Measurements from ENCODE around the gene KNCN. TPM values are rescaled to one million over a fixed set of nuclear protein-coding genes. Genes with fewer than 3 reads are reported as not detected.

KNCN gene
- total and polyA plus RNA-seq, 10 of the 15 experiments (the other 5 are each of a cell fraction or from before 2014, with no cell fraction given), result not detected

GRCh38 chr1:46536527-46536926 is 14.9 kb downstream of the KNCN start:
- Histone ChIP-seq H3K4me2 (ENCODE audit: control insufficient read depth, insufficient read depth) (no peak overlapping the region), H3K4me1 (ENCODE audit: control insufficient read depth, insufficient read depth, low read length) (no peaks in the 10 kb centered on the region), H3K9me3 (replicated peaks; ENCODE audit: control insufficient read depth, insufficient read depth, low read length) (no peaks in the 10 kb centered on the region), H4K20me1 (ENCODE audit: control insufficient read depth, insufficient read depth) (no peaks in the 10 kb centered on the region), H3K36me3 (ENCODE audit: control insufficient read depth in 2 of 2, insufficient read depth in 2 of 2, low read length in 1 of 2) (no peaks in the 10 kb centered on the region), H3K9ac (ENCODE audit: control insufficient read depth, insufficient read depth, low read length) (no peak overlapping the region), H3K27me3 (replicated peaks in 1 of 2; ENCODE audit: control insufficient read depth in 2 of 2, insufficient read depth in 2 of 2, low read length in 1 of 2) (peaks cover 4 to 12% of the 10 kb centered on the region in 2 experiments; a peak in 2 of 4 replicates), H3K4me3 (no peak overlapping the region), H3K27ac (ENCODE audit: control insufficient read depth, insufficient read depth) (no peak overlapping the region), H2AFZ (ENCODE audit: control insufficient read depth, low read depth, low read length) (no peak overlapping the region), H3K79me2 (ENCODE audit: control insufficient read depth, insufficient read depth, low read length) (no peaks in the 10 kb centered on the region)
- ChIA-PET SMC1A (ENCODE audit: uncharacterized antibody, unreplicated experiment) (no interaction called here), RAD21 (ENCODE audit: unreplicated experiment) (no interaction called here), CTCF (interaction anchor here (1.4 to 2.0 kb wide), 2 partner anchors 12 to 50 kb away, joined by 3 to 6 read pairs; no protein-coding TSS in a partner anchor), POLR2A (no interaction called here)
- in situ Hi-C loops (cut with MboI), result no loop called here
- FAIRE-seq, result no peak
- WGBS (ENCODE audit: insufficient coverage, insufficient replicate concordance, low lambda C conversion rate, missing lambda C conversion rate), result 0% methylated on average over 1 of the region's 1 CpG
- TF ChIP-seq PAX8 (IDR thresholded peaks at IDR 0.05) (no peak), USF1 (IDR thresholded peaks at IDR 0.05; ENCODE audit: borderline replicate concordance, extremely low read length, insufficient read depth, low read depth, low read length) (no peak), STAT3 (IDR thresholded peaks at IDR 0.05; ENCODE audit: low read depth, low read length) (no peak), MEF2A (IDR thresholded peaks at IDR 0.05; ENCODE audit: insufficient read depth, low read depth, low read length) (no peak)
- TF ChIP-seq, protein P1, sequence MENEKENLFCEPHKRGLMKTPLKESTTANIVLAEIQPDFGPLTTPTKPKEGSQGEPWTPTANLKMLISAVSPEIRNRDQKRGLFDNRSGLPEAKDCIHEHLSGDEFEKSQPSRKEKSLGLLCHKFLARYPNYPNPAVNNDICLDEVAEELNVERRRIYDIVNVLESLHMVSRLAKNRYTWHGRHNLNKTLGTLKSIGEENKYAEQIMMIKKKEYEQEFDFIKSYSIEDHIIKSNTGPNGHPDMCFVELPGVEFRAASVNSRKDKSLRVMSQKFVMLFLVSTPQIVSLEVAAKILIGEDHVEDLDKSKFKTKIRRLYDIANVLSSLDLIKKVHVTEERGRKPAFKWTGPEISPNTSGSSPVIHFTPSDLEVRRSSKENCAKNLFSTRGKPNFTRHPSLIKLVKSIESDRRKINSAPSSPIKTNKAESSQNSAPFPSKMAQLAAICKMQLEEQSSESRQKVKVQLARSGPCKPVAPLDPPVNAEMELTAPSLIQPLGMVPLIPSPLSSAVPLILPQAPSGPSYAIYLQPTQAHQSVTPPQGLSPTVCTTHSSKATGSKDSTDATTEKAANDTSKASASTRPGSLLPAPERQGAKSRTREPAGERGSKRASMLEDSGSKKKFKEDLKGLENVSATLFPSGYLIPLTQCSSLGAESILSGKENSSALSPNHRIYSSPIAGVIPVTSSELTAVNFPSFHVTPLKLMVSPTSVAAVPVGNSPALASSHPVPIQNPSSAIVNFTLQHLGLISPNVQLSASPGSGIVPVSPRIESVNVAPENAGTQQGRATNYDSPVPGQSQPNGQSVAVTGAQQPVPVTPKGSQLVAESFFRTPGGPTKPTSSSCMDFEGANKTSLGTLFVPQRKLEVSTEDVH (IDR thresholded peaks at IDR 0.05; ENCODE audit: low read depth, partially characterized antibody), result no peak
- DNase-seq (ENCODE audit: low read depth, low spot score), result no peak
- no TSS peak for BruUV-seq (replicated peaks)
- intact Hi-C loops (cut with micrococcal nuclease; ENCODE audit: unreplicated experiment), result no loop called here
- ATAC-seq, result no peak
